Measurements from ENCODE around the gene UNC45B.

GRCh38 chr17:35210741-35211140, 63.1 kb downstream of the UNC45B start:
- TF ChIP-seq ATF6 (CRISPR knock-in tag; IDR thresholded peaks at IDR 0.05) (no peak), FOXP4 (CRISPR knock-in tag; IDR thresholded peaks at IDR 0.05) (no peak), PRDM15 (CRISPR knock-in tag; IDR thresholded peaks at IDR 0.05) (no peak)
